IPS-18c (cell line): ENCODE measurements around the gene GJB6.

Experiments used
- H3K4me3 ChIP-seq: 2 replicates; pipeline ENCODE4 v1.7.0; 2013; ENCODE audit warnings: low read depth, mild to moderate bottlenecking, low read length, moderate library complexity; ENCODE audit not compliant: insufficient read depth
- H3K9me3 ChIP-seq: one replicate; pipeline ENCODE4 v1.6.1; 2013; ENCODE audit warnings: mild to moderate bottlenecking, low read length, moderate library complexity; ENCODE audit not compliant: control insufficient read depth, insufficient read depth

Gene GJB6

DNA sequence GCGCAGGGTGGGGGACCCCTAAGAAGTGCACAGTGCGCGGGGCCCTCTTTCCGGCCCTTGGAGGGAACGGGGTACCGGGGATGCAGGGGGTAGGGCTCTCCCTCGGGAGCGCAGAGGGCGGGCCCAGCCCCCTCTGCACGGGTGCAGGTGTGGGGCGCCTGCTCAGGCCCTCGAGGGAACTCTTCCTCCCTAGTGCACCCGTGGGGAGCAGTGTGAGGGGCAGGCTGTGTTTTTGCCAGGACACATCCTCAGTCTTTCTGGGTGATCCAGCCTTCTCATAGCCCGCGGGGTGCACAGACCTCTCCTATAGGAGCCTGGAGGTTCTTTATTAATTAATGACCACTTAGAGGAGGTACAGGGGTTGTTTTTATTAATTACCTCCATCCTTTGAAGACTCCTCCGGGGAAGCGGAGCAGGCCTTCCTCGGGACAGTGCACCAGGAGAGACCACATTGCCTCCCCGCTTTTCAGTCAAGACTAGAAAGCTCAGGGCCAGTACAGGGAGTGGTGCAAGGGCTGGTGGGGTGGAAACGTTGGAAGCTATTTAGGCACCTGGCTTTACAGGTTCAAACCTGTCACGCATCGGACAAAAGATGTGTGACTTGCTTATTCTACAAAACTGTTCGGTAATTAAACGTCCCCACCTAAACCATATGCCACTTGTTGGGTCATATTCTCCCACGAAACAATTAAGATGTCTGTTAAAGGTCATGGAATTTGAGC lies 598 bp upstream of the GJB6 start:
- Histone ChIP-seq H3K9me3 (no peaks in the 10 kb centered on the region), H3K4me3 (peak overlapping the region; percentile 55)

- peak overlapping the region; percentile 55 for H3K4me3 ChIP-seq
- no peaks in the 10 kb centered on the region for H3K9me3 ChIP-seq
These were observed 943 bp downstream of the GJB6 start for GRCh38 chr13:20230913-20231838.

DNA sequence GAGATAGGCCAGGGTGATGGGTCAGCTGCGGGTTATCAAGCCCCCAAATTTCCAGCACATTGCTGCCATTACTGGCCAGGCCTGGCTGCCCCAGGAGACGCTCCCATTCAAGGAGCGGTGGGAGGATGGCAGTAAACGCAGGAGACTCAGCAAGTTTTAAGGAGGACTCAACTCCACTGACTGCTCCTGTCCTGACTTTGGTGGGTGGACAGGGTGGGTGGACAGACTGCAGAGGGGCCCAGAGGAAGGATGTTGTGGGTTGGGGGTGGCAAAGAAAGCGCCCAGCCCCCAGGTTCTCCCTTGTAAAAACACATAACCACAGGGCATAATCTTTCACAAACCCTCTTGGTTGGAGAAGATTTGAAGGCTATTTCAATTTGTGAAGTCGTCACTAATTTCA lies 4.4 kb downstream of the GJB6 start:
- H3K9me3 ChIP-seq, result no peaks in the 10 kb centered on the region
- no peak overlapping the region for H3K4me3 ChIP-seq

- H3K9me3 ChIP-seq, result no peaks in the 10 kb centered on the region
These were observed 4.8 kb downstream of the GJB6 start for GRCh38 chr13:20227288-20227687.

GRCh38 chr13:20222553-20222952 lies 9.6 kb downstream of the GJB6 start:
- H3K9me3 ChIP-seq, result no peaks in the 10 kb centered on the region
- no peak overlapping the region for H3K4me3 ChIP-seq

More at GRCh38 chr13:20227288-20227687, 4.8 kb downstream of the GJB6 start:
- H3K4me3 ChIP-seq, result no peak overlapping the region

- no peaks in the 10 kb centered on the region for H3K9me3 ChIP-seq
- H3K4me3 ChIP-seq, result no peak overlapping the region
These were observed 10.3 kb downstream of the GJB6 start for GRCh38 chr13:20221772-20222171.

GRCh38 chr13:20219577-20219976 lies 12.5 kb downstream of the GJB6 start:
- Histone ChIP-seq H3K9me3 (no peaks in the 10 kb centered on the region), H3K4me3 (no peak overlapping the region)

- H3K4me3 ChIP-seq, result no peak overlapping the region
- H3K9me3 ChIP-seq, result no peaks in the 10 kb centered on the region
These were observed 15.0 kb downstream of the GJB6 start for GRCh38 chr13:20217168-20217567.

DNA sequence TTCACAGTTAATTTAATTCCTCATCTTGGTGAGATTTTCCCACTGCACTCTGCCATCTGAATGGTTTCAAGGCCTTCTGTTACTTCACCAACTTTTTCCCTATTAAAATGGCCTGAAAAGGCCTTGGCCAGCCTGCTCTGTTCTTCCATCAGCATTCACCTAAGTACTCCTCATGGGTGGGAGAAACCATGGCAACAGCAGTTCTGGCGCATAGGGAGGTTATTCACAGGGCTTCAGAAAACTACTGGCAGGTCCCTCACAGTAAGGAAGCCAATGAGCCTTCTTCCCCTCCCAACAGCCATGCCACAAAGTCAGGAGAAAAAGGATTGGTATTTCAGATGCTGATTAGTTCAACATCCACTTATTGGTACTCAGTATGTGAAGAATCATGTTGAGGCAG lies 22.2 kb downstream of the GJB6 start:
- Histone ChIP-seq H3K4me3 (no peak overlapping the region), H3K9me3 (no peaks in the 10 kb centered on the region)

GRCh38 chr13:20206698-20207235 lies 25.4 kb downstream of the GJB6 start:
- H3K9me3 ChIP-seq, result no peaks in the 10 kb centered on the region
- no peak overlapping the region for H3K4me3 ChIP-seq

DNA sequence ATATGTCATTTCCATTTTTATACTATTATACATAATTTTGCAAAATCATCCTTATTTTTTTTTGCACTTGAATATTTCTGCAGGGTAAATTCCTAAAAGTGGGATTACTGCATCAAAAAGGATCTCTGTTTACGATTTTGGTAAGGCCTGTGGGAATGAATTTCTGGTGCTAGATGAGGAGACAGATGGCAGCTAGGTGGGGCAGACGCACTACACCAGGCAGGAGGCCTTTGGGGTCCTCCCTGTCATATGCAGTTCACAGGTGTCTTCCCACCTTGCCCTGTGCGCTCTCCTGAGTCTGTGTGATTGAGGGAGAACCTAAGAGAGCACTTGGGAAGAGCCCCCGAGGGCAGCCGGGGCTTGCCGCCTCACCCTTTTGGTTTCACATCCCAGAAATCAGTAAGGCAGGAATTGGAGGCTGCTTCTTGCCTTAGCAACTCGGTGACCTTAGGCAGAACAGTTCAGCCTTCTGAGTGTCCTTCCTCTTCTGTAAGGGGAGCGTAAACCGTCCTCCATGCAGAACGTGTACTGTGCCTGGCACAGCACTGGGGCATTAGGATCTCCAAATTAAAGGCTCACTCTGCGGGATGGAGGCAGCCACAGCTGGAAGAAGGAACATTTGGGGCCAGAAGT lies 25.9 kb downstream of the GJB6 start:
- H3K9me3 ChIP-seq, result peaks cover 2% of the 10 kb centered on the region

DNA sequence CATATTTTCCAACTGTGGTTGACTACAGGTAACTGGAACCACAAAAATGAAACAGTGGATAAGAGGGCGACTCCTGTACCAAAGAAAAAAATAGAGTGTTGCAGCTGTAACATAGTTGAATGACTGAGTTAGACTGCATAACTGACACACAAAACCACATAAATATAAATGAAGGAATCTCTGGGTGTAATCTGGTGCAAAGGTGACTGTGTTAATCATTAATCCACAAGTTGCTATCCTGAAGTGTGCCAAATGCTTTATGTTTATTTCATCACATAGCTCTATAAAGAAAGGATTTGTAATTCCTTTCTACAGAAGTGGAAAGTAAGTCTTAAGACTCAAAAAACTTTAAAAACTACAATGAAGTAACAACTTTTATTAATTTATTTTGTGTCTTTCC lies 33.3 kb downstream of the GJB6 start:
- H3K4me3 ChIP-seq, result no peak overlapping the region

More for the DNA sequence above, 25.9 kb downstream of the GJB6 start:
- no peak overlapping the region for H3K4me3 ChIP-seq

GRCh38 chr13:20197361-20197834 lies 34.7 kb downstream of the GJB6 start:
- no peak overlapping the region for H3K4me3 ChIP-seq
- H3K9me3 ChIP-seq, result peaks cover 2% of the 10 kb centered on the region

More for the DNA sequence above, 33.3 kb downstream of the GJB6 start:
- H3K9me3 ChIP-seq, result peaks cover 2% of the 10 kb centered on the region

GRCh38 chr13:20195801-20196200 lies 36.3 kb downstream of the GJB6 start:
- H3K9me3 ChIP-seq, result no peaks in the 10 kb centered on the region
- H3K4me3 ChIP-seq, result no peak overlapping the region

GRCh38 chr13:20193907-20194631 lies 38.0 kb downstream of the GJB6 start:
- H3K9me3 ChIP-seq, result no peaks in the 10 kb centered on the region
- H3K4me3 ChIP-seq, result peak overlapping the region; percentile 31

GRCh38 chr13:20193162-20193906 lies 38.8 kb downstream of the GJB6 start:
- Histone ChIP-seq H3K4me3 (peak overlapping the region; percentile 31), H3K9me3 (no peaks in the 10 kb centered on the region)
